Muscle of leg (tissue), 11 donors: ENCODE data around the gene CASKIN1. TPM values are rescaled to one million over a fixed set of nuclear protein-coding genes. Genes with fewer than 3 reads are reported as not detected.

Experiments
- DNase-seq: peaks from one replicate; pipeline ENCODE4 v3.0.0; 2013
- H3K27ac ChIP-seq: one replicate; pipeline ENCODE4 v1.5.1; 2013; ENCODE audit warnings: mild to moderate bottlenecking, low read length, control low read depth
- H3K27me3 ChIP-seq: one replicate; pipeline ENCODE4 v1.6.1; 2013; ENCODE audit warnings: low read length; ENCODE audit not compliant: control insufficient read depth, insufficient read depth
- H3K36me3 ChIP-seq: one replicate; pipeline ENCODE4 v1.6.1; 2013; ENCODE audit warnings: low read length; ENCODE audit not compliant: control insufficient read depth, insufficient read depth
- H3K4me1 ChIP-seq: one replicate; pipeline ENCODE4 v1.6.1; 2013; ENCODE audit warnings: low read length; ENCODE audit not compliant: control insufficient read depth, insufficient read depth
- H3K4me3 ChIP-seq: one replicate; pipeline ENCODE4 v1.5.1; 2013; ENCODE audit warnings: low read length, control low read depth
- H3K9me3 ChIP-seq: replicated peaks from 2 replicates; pipeline ENCODE4 v1.6.1; 2013; ENCODE audit warnings: low read depth, low read length; ENCODE audit not compliant: control insufficient read depth
- WGBS: methylation state at CpG from one replicate; pipeline ENCODE4 v1.1.5; 2013; ENCODE audit warnings: missing lambda C conversion rate; ENCODE audit not compliant: insufficient coverage; 5-methylcytosine and 5-hydroxymethylcytosine counted together
- polyA plus RNA-seq, 8 donors: library from polyadenylated mRNA; unstranded; fragments of 120-200 nt; gene quantifications; one replicate each; pipeline versions ENCODE4 v1.2.1 to v1.2.3, GENCODE V29; 2013; ENCODE audit warnings: inconsistent platforms in 1 of 8, low replicate concordance in 1 of 8; ENCODE audit not compliant: insufficient read length in 8 of 8, insufficient read depth in 1 of 8
- total RNA-seq: library from RNA; stranded (reverse); fragments of 120-200 nt; gene quantifications from one replicate; pipeline ENCODE4 v1.2.4, GENCODE V29; 2013

The CASKIN1 gene
- total and polyA plus RNA-seq, 9 donors, result 0.75 to 2.4 (median 1.8) TPM

GRCh38 chr16:2151188-2152091 lies 45.0 kb downstream of the CASKIN1 start:
- no peak for DNase-seq
- H3K36me3 ChIP-seq, result peaks cover 30% of the 10 kb centered on the region
- H3K4me1 ChIP-seq, result peaks cover 82% of the 10 kb centered on the region
- 67% methylated on average over 10 of the region's 13 CpGs for WGBS
- H3K4me3 ChIP-seq, result no peak overlapping the region
- no peak overlapping the region for H3K27ac ChIP-seq
- H3K9me3 ChIP-seq, result no peaks in the 10 kb centered on the region
- peaks cover 3% of the 10 kb centered on the region for H3K27me3 ChIP-seq

- Histone ChIP-seq H3K9me3 (no peaks in the 10 kb centered on the region), H3K36me3 (peaks cover 30% of the 10 kb centered on the region), H3K27ac (no peak overlapping the region), H3K4me3 (no peak overlapping the region), H3K4me1 (peaks cover 79% of the 10 kb centered on the region), H3K27me3 (peaks cover 3% of the 10 kb centered on the region)
- peak; percentile 57 for DNase-seq
- WGBS, result 21% methylated on average over 10 of the region's 18 CpGs
These were observed 45.8 kb downstream of the CASKIN1 start for GRCh38 chr16:2150418-2151187.

- WGBS, result 31% methylated on average over 18 of the region's 24 CpGs
- no peak overlapping the region for H3K4me3 ChIP-seq
- H3K27ac ChIP-seq, result no peak overlapping the region
- H3K27me3 ChIP-seq, result peaks cover 3% of the 10 kb centered on the region
- H3K36me3 ChIP-seq, result peaks cover 30% of the 10 kb centered on the region
- no peaks in the 10 kb centered on the region for H3K9me3 ChIP-seq
- DNase-seq, result no peak
- H3K4me1 ChIP-seq, result peaks cover 79% of the 10 kb centered on the region
These were observed 46.6 kb downstream of the CASKIN1 start for GRCh38 chr16:2149630-2150417.

GRCh38 chr16:2148714-2149629 lies 47.4 kb downstream of the CASKIN1 start:
- Histone ChIP-seq H3K4me1 (peaks cover 70% of the 10 kb centered on the region), H3K27ac (no peak overlapping the region), H3K36me3 (peaks cover 25% of the 10 kb centered on the region), H3K27me3 (peaks cover 3% of the 10 kb centered on the region), H3K9me3 (no peaks in the 10 kb centered on the region), H3K4me3 (peak overlapping the region; percentile 10)
- peak; percentile 35 for DNase-seq
- WGBS, result under 1% methylated on average over 54 of the region's 62 CpGs

- peaks cover 21% of the 10 kb centered on the region for H3K36me3 ChIP-seq
- peak within 1 kb of the TSS; percentile 33 for H3K4me3 ChIP-seq
- peak; percentile 86 for DNase-seq
- peaks cover 62% of the 10 kb centered on the region for H3K4me1 ChIP-seq
- peaks cover 3% of the 10 kb centered on the region for H3K27me3 ChIP-seq
- peak within 1 kb of the TSS; percentile 75 for H3K27ac ChIP-seq
- WGBS, result 8% methylated on average over 42 of the region's 55 CpGs
- no peaks in the 10 kb centered on the region for H3K9me3 ChIP-seq
These were observed 48.3 kb downstream of the CASKIN1 start, which contains the start of gene RAB26 for GRCh38 chr16:2147981-2148671. TSS of gene RAB26 (plus strand) at chr16:2148625. CDS start at chr16:2148784, 159 bp downstream.

GRCh38 chr16:2147378-2147777 lies 49.0 kb downstream of the CASKIN1 start:
- no peaks in the 10 kb centered on the region for H3K9me3 ChIP-seq
- WGBS, result 75% methylated on average over 5 of the region's 6 CpGs
- peak overlapping the region; percentile 75 for H3K27ac ChIP-seq
- H3K4me3 ChIP-seq, result no peak overlapping the region
- H3K4me1 ChIP-seq, result peaks cover 55% of the 10 kb centered on the region
- peak; percentile 31 for DNase-seq
- H3K36me3 ChIP-seq, result peaks cover 17% of the 10 kb centered on the region
- peaks cover 3% of the 10 kb centered on the region for H3K27me3 ChIP-seq

- 52% methylated on average over 4 of the region's 5 CpGs for WGBS
- peaks cover 3% of the 10 kb centered on the region for H3K27me3 ChIP-seq
- no peak for DNase-seq
- no peaks in the 10 kb centered on the region for H3K9me3 ChIP-seq
- H3K36me3 ChIP-seq, result peaks cover 4% of the 10 kb centered on the region
- H3K4me3 ChIP-seq, result no peak overlapping the region
- no peak overlapping the region for H3K27ac ChIP-seq
- peaks cover 39% of the 10 kb centered on the region for H3K4me1 ChIP-seq
These were observed 50.6 kb downstream of the CASKIN1 start for GRCh38 chr16:2145843-2146242.

GRCh38 chr16:2143878-2144485 lies 52.4 kb downstream of the CASKIN1 start:
- no peaks in the 10 kb centered on the region for H3K27me3 ChIP-seq
- no peaks in the 10 kb centered on the region for H3K9me3 ChIP-seq
- peaks cover 23% of the 10 kb centered on the region for H3K4me1 ChIP-seq
- H3K36me3 ChIP-seq, result no peaks in the 10 kb centered on the region
- no peak for DNase-seq
- WGBS, result 70% methylated on average over 13 of the region's 17 CpGs
- H3K27ac ChIP-seq, result no peak overlapping the region
- no peak overlapping the region for H3K4me3 ChIP-seq
